SK-N-SH (cell line): ENCODE measurements around the gene PLEK2. TPM values are rescaled to one million over a fixed set of nuclear protein-coding genes. Genes with fewer than 3 reads are reported as not detected.

ENCODE experiments used
- CTCF ChIA-PET: fragments of 300-600, 350-600 bp; formaldehyde crosslinking; extraction: SDS; loops from one replicate; lab custom pipeline; 2021; lab: Yijun Ruan, JAX
- POLR2A ChIA-PET: fragments of 350-600 bp; sonication (Branson Sonifier 250); formaldehyde crosslinking; extraction: SDS; loops from one replicate; lab custom pipeline; 2020; ENCODE audit warnings: antibody characterized with exemption, inconsistent platforms; lab: Yijun Ruan, JAX
- DNase-seq: peaks from one replicate; pipeline ENCODE4 v3.0.0; 2012
- H2AFZ ChIP-seq: fragments of 200-600 bp; sonication (generic); 2 replicates; pipeline ENCODE4 v1.8.1; 2016; ENCODE audit warnings: antibody characterized with exemption, mild to moderate bottlenecking, low read depth
- H3F3A ChIP-seq: fragments of 200-600 bp; sonication (generic); replicated peaks from 2 replicates; pipeline ENCODE3; 2016; ENCODE audit warnings: antibody characterized with exemption, mild to moderate bottlenecking; ENCODE audit not compliant: insufficient read depth
- H3K27ac ChIP-seq, 2 experiments: fragments of 200-500 bp in 1 of 2; fragments of 200-600 bp in 1 of 2; sonication (Bioruptor generic) in 1 of 2; sonication (generic), shearing (Covaris generic) in 1 of 2; 2 replicates each; pipeline versions ENCODE4 v1.5.1 to v1.6.1; 2014 to 2016; ENCODE audit warnings: low read depth in 2 of 2, inconsistent platforms in 1 of 2, low read length in 1 of 2, mild to moderate bottlenecking in 1 of 2, mixed read lengths in 1 of 2
- H3K27me3 ChIP-seq: fragments of 200-600 bp; sonication (generic), shearing (Covaris generic); 2 replicates; pipeline ENCODE4 v1.6.1; 2016; ENCODE audit warnings: mixed run types; ENCODE audit not compliant: insufficient read depth
- H3K36me3 ChIP-seq, 2 experiments: fragments of 200-500 bp in 1 of 2; fragments of 200-600 bp in 1 of 2; sonication (Bioruptor generic) in 1 of 2; sonication (generic) in 1 of 2; replicated peaks in 1 of 2; 2 replicates each; pipeline versions ENCODE3 to v1.5.1; 2014 to 2016; ENCODE audit warnings: low read length in 1 of 2, mild to moderate bottlenecking in 1 of 2; ENCODE audit not compliant: insufficient read depth in 2 of 2, control insufficient read depth in 1 of 2
- H3K4me1 ChIP-seq, 2 experiments: fragments of 200-500 bp in 1 of 2; fragments of 200-600 bp in 1 of 2; sonication (Bioruptor generic) in 1 of 2; sonication (generic), shearing (Covaris generic) in 1 of 2; 2 replicates each; pipeline versions ENCODE4 v1.5.1 to v1.6.1; 2014 to 2016; ENCODE audit warnings: low read depth in 1 of 2, low read length in 1 of 2, mixed run types in 1 of 2; ENCODE audit not compliant: insufficient read depth in 2 of 2, control insufficient read depth in 1 of 2
- H3K4me2 ChIP-seq: fragments of 200-600 bp; sonication (generic), shearing (Covaris generic); 2 replicates; pipeline ENCODE4 v1.6.1; 2017; ENCODE audit warnings: mixed run types
- H3K4me3 ChIP-seq, 2 experiments: fragments of 200-500 bp in 1 of 2; fragments of 200-600 bp in 1 of 2; sonication (Bioruptor generic) in 1 of 2; sonication (generic), shearing (Covaris generic) in 1 of 2; 2 replicates each; pipeline versions ENCODE4 v1.5.1 to v1.8.1; 2014 to 2016; ENCODE audit warnings: low read depth in 2 of 2, inconsistent platforms in 1 of 2, low read length in 1 of 2, mild to moderate bottlenecking in 1 of 2, mixed read lengths in 1 of 2, moderate library complexity in 1 of 2
- H3K79me2 ChIP-seq: fragments of 200-600 bp; sonication (generic); 2 replicates; pipeline ENCODE4 v1.8.1; 2017; ENCODE audit warnings: mild to moderate bottlenecking; ENCODE audit not compliant: insufficient read depth
- H3K9ac ChIP-seq: fragments of 200-600 bp; sonication (generic); 2 replicates; pipeline ENCODE4 v1.6.1; 2017; ENCODE audit warnings: mixed run types
- H3K9me2 ChIP-seq: fragments of 200-600 bp; sonication (generic); 2 replicates; pipeline ENCODE4 v1.6.1; 2017; ENCODE audit warnings: mixed run types
- H3K9me3 ChIP-seq: fragments of 200-600 bp; sonication (generic); 2 replicates; pipeline ENCODE4 v1.6.1; 2017; ENCODE audit warnings: mixed run types, mild to moderate bottlenecking, moderate library complexity
- H4K20me1 ChIP-seq: fragments of 200-600 bp; sonication (generic); 2 replicates; pipeline ENCODE4 v1.6.1; 2017; ENCODE audit warnings: mild to moderate bottlenecking, mixed run types; ENCODE audit not compliant: insufficient read depth
- CHD2 ChIP-seq: fragments of 150-350 bp; IDR thresholded peaks from 2 replicates; pipeline ENCODE4 v1.6.1; 2018; ENCODE audit warnings: low read length; ENCODE audit not compliant: partially characterized antibody
- CTCF ChIP-seq: fragments of 200-600 bp; sonication (generic); IDR thresholded peaks from 2 replicates; pipeline ENCODE4 v1.6.1; 2017; ENCODE audit warnings: antibody characterized with exemption, mild to moderate bottlenecking, moderate library complexity
- ELF1 ChIP-seq: IDR thresholded peaks from 2 replicates; pipeline ENCODE4 v1.4.0; 2012
- GABPA ChIP-seq: IDR thresholded peaks from 2 replicates; pipeline ENCODE4 v1.4.0; 2012; ENCODE audit warnings: low read depth, mild to moderate bottlenecking
- GATA2 ChIP-seq: sonication (generic); formaldehyde crosslinking; IDR thresholded peaks from 2 replicates; pipeline ENCODE4 v1.5.0; 2020; ENCODE audit warnings: mild to moderate bottlenecking, missing genetic modification reagents
- MAX ChIP-seq: IDR thresholded peaks from 2 replicates; pipeline ENCODE4 v1.4.0; 2012; ENCODE audit warnings: low read depth
- MEF2A ChIP-seq: IDR thresholded peaks from 2 replicates; pipeline ENCODE4 v1.4.0; 2012; ENCODE audit warnings: low read depth, borderline replicate concordance
- MXI1 ChIP-seq: IDR thresholded peaks from 2 replicates; pipeline ENCODE4 v1.6.1; 2012; ENCODE audit warnings: mild to moderate bottlenecking, low read depth, low read length, improper control_type of control experiment
- NRF1 ChIP-seq: IDR thresholded peaks from 2 replicates; pipeline ENCODE4 v1.6.1; 2012; ENCODE audit warnings: low read depth, mild to moderate bottlenecking, low read length
- POLR2AphosphoS5 ChIP-seq: IDR thresholded peaks from 2 replicates; pipeline ENCODE4 v1.6.1; 2012; ENCODE audit warnings: low read depth, low read length
- SIN3A ChIP-seq: IDR thresholded peaks from 2 replicates; pipeline ENCODE4 v1.6.1; 2012; ENCODE audit warnings: low read depth, mild to moderate bottlenecking, low read length, moderate library complexity, borderline replicate concordance
- SMC3 ChIP-seq: IDR thresholded peaks from 2 replicates; pipeline ENCODE4 v1.6.1; 2012; ENCODE audit warnings: low read depth, low read length, improper control_type of control experiment
- TAF1 ChIP-seq: IDR thresholded peaks from 2 replicates; pipeline ENCODE4 v1.6.1; 2012; ENCODE audit warnings: low read depth, mild to moderate bottlenecking, low read length, moderate library complexity, borderline replicate concordance
- TCF12 ChIP-seq: IDR thresholded peaks from 2 replicates; pipeline ENCODE4 v1.4.0; 2012
- TEAD4 ChIP-seq: IDR thresholded peaks from 2 replicates; pipeline ENCODE4 v1.4.0; 2012; ENCODE audit warnings: mild to moderate bottlenecking, borderline replicate concordance; ENCODE audit not compliant: insufficient read depth
- USF1 ChIP-seq: IDR thresholded peaks from 2 replicates; pipeline ENCODE4 v1.4.0; 2012; ENCODE audit warnings: low read depth, borderline replicate concordance
- USF2 ChIP-seq: fragments of 150-350 bp; IDR thresholded peaks from 2 replicates; pipeline ENCODE4 v1.6.1; 2017; ENCODE audit warnings: antibody characterized with exemption, low read length, low read depth, borderline replicate concordance
- YY1 ChIP-seq: IDR thresholded peaks from 2 replicates; pipeline ENCODE4 v1.4.0; 2012; ENCODE audit warnings: low read depth, mild to moderate bottlenecking
- WGBS: methylation state at CpG from one replicate; pipeline ENCODE4 v1.1.6; 2017; ENCODE audit warnings: low lambda C conversion rate; 5-methylcytosine and 5-hydroxymethylcytosine counted together
- polyA plus RNA-seq, 3 experiments: library from polyadenylated mRNA; depleted of rRNA; stranded (reverse); fragments of >200 nt; gene quantifications; 2 replicates each; pipeline ENCODE4 v1.2.3, GENCODE V29; 2012
- TF ChIP-seq, protein P1 (sequence below): IDR thresholded peaks from 2 replicates; pipeline ENCODE4; 2012

Gene PLEK2
- polyA plus RNA-seq, 1 of the 3 experiments (the other 2 are of a cell fraction) = 0.56 TPM

GRCh38 chr14:67359775-67360469 is 52.0 kb downstream of the PLEK2 start, which contains the start of the genes ATP6V1D and EIF2S1:
Gene ATP6V1D (minus strand): TSS chr14:67359804. CDS start chr14:67359698, 106 bp downstream.
Gene EIF2S1 (plus strand): TSS chr14:67360328. CDS start chr14:67364768, 4,440 bp downstream.
- peak within 1 kb of the TSS; percentile 81 to 99 for H3K4me3 ChIP-seq
- WGBS = 2% methylated on average over 43 of the region's 47 CpGs
- peak; percentile 96 for DNase-seq
- peaks cover 91% of the 10 kb centered on the region for H3K79me2 ChIP-seq
- H3K4me1 ChIP-seq = peaks cover 22 to 23% of the 10 kb centered on the region in 2 experiments; a peak in 3 of 4 replicates
- H3K27me3 ChIP-seq = no peaks in the 10 kb centered on the region
- TF ChIP-seq TEAD4 (no peak), POLR2AphosphoS5 (peak; percentile 95), SIN3A (peak; percentile 99), CHD2 (peak; percentile 94), NRF1 (peak; percentile 92), MEF2A (no peak), CTCF (peak; percentile 100), TAF1 (peak; percentile 87), YY1 (no peak), GABPA (peak; percentile 94), MXI1 (peak; percentile 68), USF1 (peak; percentile 87), SMC3 (no peak), USF2 (peak; percentile 57; the same call in 1 of the 2 replicates), ELF1 (peak; percentile 95), GATA2 (CRISPR knock-in tag) (no peak), MAX (peak; percentile 82), TCF12 (no peak; the same call in 1 of the 2 replicates)
- TF ChIP-seq, protein P1, sequence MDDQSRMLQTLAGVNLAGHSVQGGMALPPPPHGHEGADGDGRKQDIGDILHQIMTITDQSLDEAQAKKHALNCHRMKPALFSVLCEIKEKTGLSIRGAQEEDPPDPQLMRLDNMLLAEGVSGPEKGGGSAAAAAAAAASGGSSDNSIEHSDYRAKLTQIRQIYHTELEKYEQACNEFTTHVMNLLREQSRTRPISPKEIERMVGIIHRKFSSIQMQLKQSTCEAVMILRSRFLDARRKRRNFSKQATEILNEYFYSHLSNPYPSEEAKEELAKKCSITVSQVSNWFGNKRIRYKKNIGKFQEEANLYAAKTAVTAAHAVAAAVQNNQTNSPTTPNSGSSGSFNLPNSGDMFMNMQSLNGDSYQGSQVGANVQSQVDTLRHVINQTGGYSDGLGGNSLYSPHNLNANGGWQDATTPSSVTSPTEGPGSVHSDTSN = peak; percentile 66
- peak within 1 kb of the TSS; percentile 93 for H3K9ac ChIP-seq
- H2AFZ ChIP-seq = peak within 1 kb of the TSS; percentile 97
- peak within 1 kb of the TSS; percentile 85 for H3K4me2 ChIP-seq
- H3K27ac ChIP-seq = peak within 1 kb of the TSS; percentile 96 to 97
- no peaks in the 10 kb centered on the region for H3K9me3 ChIP-seq
- peaks cover 43% of the 10 kb centered on the region for H4K20me1 ChIP-seq
- ChIA-PET POLR2A (no interaction called here), CTCF (interaction anchor here (0.5 to 1.9 kb wide), 38 partner anchors 8 to 1805 kb away, joined by 3 to 20 read pairs (median 4); partner anchors contain the start of genes PALS1 and PIGH)
- H3K9me2 ChIP-seq = no peaks in the 10 kb centered on the region
- H3K36me3 ChIP-seq = peaks cover 31% of the 10 kb centered on the region in 2 experiments
- peaks cover 9% of the 10 kb centered on the region for H3F3A ChIP-seq
